CD4-positive, CD25-positive, alpha-beta regulatory T cell (primary cell): ENCODE measurements around the gene DIDO1. TPM values are rescaled to one million over a fixed set of nuclear protein-coding genes. Genes with fewer than 3 reads are reported as not detected.

Experiments
- ATAC-seq, 2 donors: fragments of 150-1000 bp; cut with Tn5 transposase; one replicate each; pipeline ENCODE4 v1.10.0; 2021; ENCODE audit warnings: low read depth in 2 of 2, moderate number of reproducible peaks in 2 of 2, moderate library complexity in 1 of 2
- DNase-seq, 3 donors: peaks; one replicate each; pipeline versions ENCODE4 v3.0.0 to v3.0.0-alpha.2; 2012 to 2022; ENCODE audit warnings: mixed read lengths in 1 of 3
- H3K27ac ChIP-seq: one replicate; pipeline ENCODE4 v1.7.0; 2013; ENCODE audit warnings: mild to moderate bottlenecking, low read length; ENCODE audit not compliant: insufficient read depth, poor library complexity, severe bottlenecking
- H3K27me3 ChIP-seq: one replicate; pipeline ENCODE4 v1.7.0; 2013; ENCODE audit warnings: low read length; ENCODE audit not compliant: control insufficient read depth, insufficient read depth
- H3K36me3 ChIP-seq: one replicate; pipeline ENCODE4 v1.7.0; 2013; ENCODE audit warnings: mild to moderate bottlenecking, low read length, moderate library complexity; ENCODE audit not compliant: control insufficient read depth, insufficient read depth
- H3K4me1 ChIP-seq: 2 replicates; pipeline ENCODE4 v1.7.0; 2013; ENCODE audit warnings: mild to moderate bottlenecking, low read length; ENCODE audit not compliant: insufficient read depth, control insufficient read depth, poor library complexity, severe bottlenecking
- H3K4me3 ChIP-seq: one replicate; pipeline ENCODE4 v1.7.0; 2013; ENCODE audit warnings: low read depth, mild to moderate bottlenecking, low read length, moderate library complexity
- H3K9me3 ChIP-seq, 2 experiments: 1 replicate in 1 of 2; 2 replicates in 1 of 2; pipeline ENCODE4 v1.7.0; 2013; ENCODE audit warnings: low read length in 2 of 2, mild to moderate bottlenecking in 1 of 2, moderate library complexity in 1 of 2; ENCODE audit not compliant: control insufficient read depth in 2 of 2
- H3K27ac Mint-ChIP-seq, 3 donors: one replicate each; pipeline ENCODE4 v1.8.0; 2020 to 2022; ENCODE audit warnings: mild to moderate bottlenecking in 3 of 3, mixed read lengths in 3 of 3, moderate library complexity in 2 of 3
- H3K27me3 Mint-ChIP-seq: one replicate; pipeline ENCODE4 v1.8.0; 2022; ENCODE audit warnings: mild to moderate bottlenecking, mixed read lengths
- H3K36me3 Mint-ChIP-seq: one replicate; pipeline ENCODE4 v1.8.0; 2020; ENCODE audit warnings: mixed read lengths
- H3K4me1 Mint-ChIP-seq, 4 donors: one replicate each; pipeline ENCODE4 v1.8.0; 2020 to 2022; ENCODE audit warnings: mixed read lengths in 4 of 4, mild to moderate bottlenecking in 1 of 4
- H3K4me3 Mint-ChIP-seq, 4 donors: one replicate each; pipeline ENCODE4 v1.8.0; 2020 to 2022; ENCODE audit warnings: mild to moderate bottlenecking in 4 of 4, mixed read lengths in 4 of 4, moderate library complexity in 3 of 4
- H3K9me3 Mint-ChIP-seq, 7 donors: one replicate each; pipeline ENCODE4 v1.8.0; 2020 to 2022; ENCODE audit warnings: mixed read lengths in 7 of 7, mild to moderate bottlenecking in 3 of 7, moderate library complexity in 2 of 7
- polyA plus RNA-seq, 4 donors: library from polyadenylated mRNA; unstranded; fragments of 300-500 nt; fragmentation: Illumina TruSeq; gene quantifications; one replicate each; pipeline ENCODE4 v1.2.3, GENCODE V29; 2021
- total RNA-seq: library from RNA; stranded (reverse); gene quantifications from one replicate; pipeline ENCODE4 v1.2.3, GENCODE V29; 2022

DIDO1 gene
- total and polyA plus RNA-seq, 5 donors from 2014 or later: 30.9 to 80.8 (median 39.9) TPM

DNA sequence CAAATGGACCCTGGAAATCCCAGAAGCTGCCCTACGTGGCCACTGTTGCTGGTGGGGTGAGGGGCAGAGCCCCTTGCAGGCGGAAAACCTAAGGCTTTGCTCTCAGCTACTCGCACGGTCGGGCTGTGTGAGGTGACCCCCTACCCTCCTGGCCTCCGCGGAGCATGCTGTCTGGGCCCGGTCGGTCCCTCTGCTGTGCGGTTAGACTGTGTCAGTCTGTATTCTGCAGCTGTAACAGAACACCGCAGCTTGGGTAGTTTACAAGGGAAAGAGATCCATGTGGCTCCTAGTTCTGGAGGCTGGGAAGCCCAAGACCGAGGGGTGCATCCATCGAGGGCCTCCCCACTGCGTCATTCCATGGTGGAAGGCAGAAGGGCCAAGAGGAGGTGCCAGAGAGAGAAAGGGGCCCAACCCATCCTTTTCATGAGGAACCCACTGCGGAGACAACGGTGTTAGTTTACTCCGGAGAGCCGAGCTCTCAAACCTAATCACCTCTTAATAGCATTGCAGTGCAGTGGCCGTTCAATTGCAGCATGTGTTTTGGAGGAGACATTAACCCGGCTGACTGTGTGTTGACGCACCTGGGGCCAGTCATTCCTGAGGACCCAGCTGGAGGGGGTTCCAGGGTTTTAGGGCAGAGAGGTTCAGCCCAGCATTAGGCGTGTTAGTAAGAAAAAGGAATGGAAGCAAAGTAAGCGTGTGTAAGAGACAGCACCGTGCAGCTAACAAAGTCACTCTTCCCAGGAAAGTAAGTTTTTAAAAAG lies 91.2 kb downstream of the DIDO1 start:
- no peak overlapping the region for H3K4me3 Mint-ChIP-seq
- H3K9me3 Mint-ChIP-seq: no peaks in the 10 kb centered on the region
- peaks cover 16% of the 10 kb centered on the region for H3K27me3 Mint-ChIP-seq
- H3K36me3 Mint-ChIP-seq: no peaks in the 10 kb centered on the region
- no peaks in the 10 kb centered on the region for H3K4me1 ChIP-seq
- no peak overlapping the region for H3K4me3 ChIP-seq
- no peak for DNase-seq
- H3K27me3 ChIP-seq: no peaks in the 10 kb centered on the region
- H3K27ac ChIP-seq: no peak overlapping the region
- peaks cover 0 to 7% (median 0%) of the 10 kb centered on the region in 4 donors for H3K4me1 Mint-ChIP-seq
- no peaks in the 10 kb centered on the region for H3K36me3 ChIP-seq
- no peak overlapping the region for H3K27ac Mint-ChIP-seq
- H3K9me3 ChIP-seq: no peaks in the 10 kb centered on the region
- no peak for ATAC-seq

DNA sequence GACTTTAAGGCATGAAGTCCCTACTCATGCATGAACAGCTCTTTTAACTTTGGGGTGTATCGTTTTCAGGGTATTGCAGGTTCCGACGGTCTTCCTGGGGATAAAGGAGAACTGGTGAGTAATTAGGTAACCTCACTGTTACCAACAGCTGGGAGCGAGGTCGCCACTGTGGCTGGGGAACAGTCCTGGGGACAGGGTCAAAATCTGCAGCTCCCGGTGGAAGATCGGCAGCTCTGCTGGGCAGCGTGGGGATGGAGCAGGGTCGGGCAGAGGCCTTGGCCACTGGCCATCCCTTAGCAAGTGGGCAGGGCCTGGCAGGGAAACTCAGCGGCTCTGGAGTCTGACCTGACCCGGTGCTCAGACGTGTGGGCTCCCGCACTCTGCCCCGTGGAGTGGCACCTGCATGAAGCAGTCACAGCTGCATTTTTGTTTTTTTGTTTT lies 93.3 kb downstream of the DIDO1 start:
- no peak for DNase-seq
- Histone ChIP-seq H3K4me3 (no peak overlapping the region), H3K9me3 (no peaks in the 10 kb centered on the region), H3K27me3 (no peaks in the 10 kb centered on the region), H3K27ac (no peak overlapping the region), H3K4me1 (no peaks in the 10 kb centered on the region), H3K36me3 (no peaks in the 10 kb centered on the region)
- Mint-ChIP-seq H3K36me3 (no peaks in the 10 kb centered on the region), H3K4me1 (peaks cover 0 to 7% (median 0%) of the 10 kb centered on the region in 4 donors), H3K27me3 (peaks cover 13% of the 10 kb centered on the region), H3K4me3 (no peak overlapping the region), H3K9me3 (no peaks in the 10 kb centered on the region), H3K27ac (peak overlapping the region in 1 of 3 donors; percentile 32)
- no peak for ATAC-seq

GRCh38 chr20:62832212-62832922 lies 93.9 kb downstream of the DIDO1 start:
- Histone ChIP-seq H3K9me3 (no peaks in the 10 kb centered on the region), H3K27ac (no peak overlapping the region), H3K36me3 (no peaks in the 10 kb centered on the region), H3K4me1 (no peaks in the 10 kb centered on the region), H3K27me3 (no peaks in the 10 kb centered on the region), H3K4me3 (no peak overlapping the region)
- Mint-ChIP-seq H3K4me1 (peaks cover 0 to 7% (median 0%) of the 10 kb centered on the region in 4 donors), H3K36me3 (no peaks in the 10 kb centered on the region), H3K27me3 (peaks cover 7% of the 10 kb centered on the region), H3K9me3 (no peaks in the 10 kb centered on the region), H3K4me3 (peak overlapping the region in 1 of 4 donors; percentile 43), H3K27ac (no peak overlapping the region)
- ATAC-seq (peak; percentile 26 to 56), DNase-seq (no peak)

- Histone ChIP-seq H3K27me3 (no peaks in the 10 kb centered on the region), H3K4me1 (no peaks in the 10 kb centered on the region), H3K36me3 (no peaks in the 10 kb centered on the region), H3K27ac (no peak overlapping the region), H3K4me3 (no peak overlapping the region), H3K9me3 (no peaks in the 10 kb centered on the region)
- Mint-ChIP-seq H3K27me3 (peaks cover 5% of the 10 kb centered on the region), H3K4me1 (peaks cover 0 to 7% (median 0%) of the 10 kb centered on the region in 4 donors), H3K9me3 (no peaks in the 10 kb centered on the region), H3K4me3 (no peak overlapping the region), H3K36me3 (no peaks in the 10 kb centered on the region), H3K27ac (no peak overlapping the region)
- DNase-seq: no peak
- ATAC-seq: no peak
These were observed 94.5 kb downstream of the DIDO1 start for GRCh38 chr20:62831854-62832211.

- no peak overlapping the region for H3K4me3 Mint-ChIP-seq
- peaks cover 0 to 7% (median 0%) of the 10 kb centered on the region in 4 donors for H3K4me1 Mint-ChIP-seq
- H3K27me3 Mint-ChIP-seq: peaks cover 5% of the 10 kb centered on the region
- H3K36me3 Mint-ChIP-seq: no peaks in the 10 kb centered on the region
- no peaks in the 10 kb centered on the region for H3K9me3 Mint-ChIP-seq
- DNase-seq (no peak), ATAC-seq (no peak)
- H3K36me3 ChIP-seq: no peaks in the 10 kb centered on the region
- H3K27me3 ChIP-seq: no peaks in the 10 kb centered on the region
- H3K4me1 ChIP-seq: no peaks in the 10 kb centered on the region
- H3K9me3 ChIP-seq: no peaks in the 10 kb centered on the region
- no peak overlapping the region for H3K27ac Mint-ChIP-seq
- no peak overlapping the region for H3K27ac ChIP-seq
- H3K4me3 ChIP-seq: no peak overlapping the region
These were observed 94.9 kb downstream of the DIDO1 start for GRCh38 chr20:62831361-62831788.

DNA sequence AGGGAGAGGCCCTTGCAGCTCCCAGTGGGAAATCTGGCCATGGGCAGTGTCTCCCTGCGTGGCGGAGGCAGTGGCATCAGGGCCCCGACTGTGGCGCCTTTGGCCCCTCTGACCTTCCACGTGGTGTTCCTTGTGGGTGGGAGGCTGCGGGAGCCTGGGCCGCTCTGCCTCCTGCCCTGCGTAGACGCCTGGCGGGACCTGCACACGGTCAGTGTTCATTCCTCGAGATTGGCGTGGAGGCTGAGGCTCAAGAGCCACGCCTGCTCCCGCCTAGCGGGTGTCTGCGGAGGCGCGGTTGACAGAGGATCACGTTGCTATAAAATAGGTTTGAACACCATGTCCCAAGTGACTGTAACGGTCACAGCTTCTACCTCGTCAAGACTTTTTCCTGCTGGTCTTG lies 95.5 kb downstream of the DIDO1 start:
- DNase-seq (no peak), ATAC-seq (no peak)
- no peaks in the 10 kb centered on the region for H3K36me3 Mint-ChIP-seq
- no peak overlapping the region for H3K4me3 ChIP-seq
- H3K9me3 ChIP-seq: no peaks in the 10 kb centered on the region
- H3K9me3 Mint-ChIP-seq: no peaks in the 10 kb centered on the region
- H3K36me3 ChIP-seq: no peaks in the 10 kb centered on the region
- H3K27ac Mint-ChIP-seq: no peak overlapping the region
- H3K27me3 ChIP-seq: no peaks in the 10 kb centered on the region
- no peak overlapping the region for H3K4me3 Mint-ChIP-seq
- H3K27me3 Mint-ChIP-seq: peaks cover 5% of the 10 kb centered on the region
- no peaks in the 10 kb centered on the region for H3K4me1 ChIP-seq
- no peak overlapping the region for H3K27ac ChIP-seq
- H3K4me1 Mint-ChIP-seq: peaks cover 0 to 7% (median 0%) of the 10 kb centered on the region in 4 donors

GRCh38 chr20:62830251-62830650 lies 96.1 kb downstream of the DIDO1 start:
- DNase-seq: no peak
- peaks cover 0 to 7% (median 0%) of the 10 kb centered on the region in 4 donors for H3K4me1 Mint-ChIP-seq
- H3K27ac Mint-ChIP-seq: no peak overlapping the region
- Histone ChIP-seq H3K27ac (no peak overlapping the region), H3K4me3 (no peak overlapping the region), H3K36me3 (no peaks in the 10 kb centered on the region), H3K9me3 (no peaks in the 10 kb centered on the region), H3K4me1 (no peaks in the 10 kb centered on the region), H3K27me3 (no peaks in the 10 kb centered on the region)
- no peaks in the 10 kb centered on the region for H3K9me3 Mint-ChIP-seq
- ATAC-seq: no peak
- H3K4me3 Mint-ChIP-seq: no peak overlapping the region
- no peaks in the 10 kb centered on the region for H3K36me3 Mint-ChIP-seq
- peaks cover 5% of the 10 kb centered on the region for H3K27me3 Mint-ChIP-seq
